ENCODE results near the gene FAM24A. TPM values are rescaled to one million over a fixed set of nuclear protein-coding genes. Genes with fewer than 3 reads are reported as not detected.
"Not testable (repeated sequence)": the region's sequence is repeated elsewhere in the genome, so short reads cannot be mapped to it uniquely, and the experiment has no call there.

FAM24A gene
- total RNA-seq (2014; rRNA removed): not detected in 2 replicates
- polyA plus RNA-seq (2012): not detected

- no peak for DNase-seq (ENCODE audit: low read depth)
Observed at GRCh38 chr10:122910310-122910709, at the start of gene FAM24A. Gene FAM24A, plus strand, starts transcription at chr10:122910610. Its CDS starts 1,025 bp downstream, at chr10:122911635.

GRCh38 chr10:122861711-122862161, 48.7 kb upstream of the FAM24A start:
- DNase-seq (ENCODE audit: low read depth): peak; percentile 87

GRCh38 chr10:122863216-122864193, 46.9 kb upstream of the FAM24A start:
- no peak for DNase-seq (ENCODE audit: low read depth)

GRCh38 chr10:122864194-122864592, 46.2 kb upstream of the FAM24A start:
- DNase-seq (ENCODE audit: low read depth): no peak

GRCh38 chr10:122864901-122865300, 45.5 kb upstream of the FAM24A start:
- peak; percentile 81 for DNase-seq (ENCODE audit: low read depth)

- not testable (repeated sequence) for DNase-seq (ENCODE audit: low read depth)
Observed at GRCh38 chr10:122866757-122867482, 43.5 kb upstream of the FAM24A start.

GRCh38 chr10:122868768-122869167, 41.6 kb upstream of the FAM24A start:
- DNase-seq (ENCODE audit: low read depth): not testable (repeated sequence)

GRCh38 chr10:122871947-122872346, 38.5 kb upstream of the FAM24A start:
- not testable (repeated sequence) for DNase-seq (ENCODE audit: low read depth)

- no peak for DNase-seq (ENCODE audit: low read depth)
Observed at GRCh38 chr10:122875843-122876466, 34.5 kb upstream of the FAM24A start.

GRCh38 chr10:122876467-122876855, 33.9 kb upstream of the FAM24A start:
- DNase-seq (ENCODE audit: low read depth): no peak

- DNase-seq (ENCODE audit: low read depth): no peak
Observed at GRCh38 chr10:122877264-122877663, 33.1 kb upstream of the FAM24A start.

- DNase-seq (ENCODE audit: low read depth): peak; percentile 36
Observed at GRCh38 chr10:122878799-122879338, 31.5 kb upstream of the FAM24A start.

- DNase-seq (ENCODE audit: low read depth): peak; percentile 98
Observed at GRCh38 chr10:122879339-122880273, 30.8 kb upstream of the FAM24A start, which contains the start of gene FAM24B. Gene FAM24B, minus strand, starts transcription at chr10:122879581. Its CDS starts 29,066 bp downstream, at chr10:122850515.

- DNase-seq (ENCODE audit: low read depth): peak; percentile 7
Observed at GRCh38 chr10:122882766-122883165, 27.6 kb upstream of the FAM24A start.

GRCh38 chr10:122884166-122884565, 26.2 kb upstream of the FAM24A start:
- DNase-seq (ENCODE audit: low read depth): peak; percentile 15

GRCh38 chr10:122894261-122894944, 16.0 kb upstream of the FAM24A start:
- DNase-seq (ENCODE audit: low read depth): no peak

GRCh38 chr10:122903861-122904260, 6.5 kb upstream of the FAM24A start:
- not testable (repeated sequence) for DNase-seq (ENCODE audit: low read depth)

- peak; percentile 52 for DNase-seq (ENCODE audit: low read depth)
Observed at GRCh38 chr10:122911889-122912484, 1.6 kb downstream of the FAM24A start.

GRCh38 chr10:122915700-122916099, 5.3 kb downstream of the FAM24A start:
- DNase-seq (ENCODE audit: low read depth): no peak
